ENCODE results near the gene MEI4. TPM values are rescaled to one million over a fixed set of nuclear protein-coding genes. Genes with fewer than 3 reads are reported as not detected.
"Not testable (repeated sequence)": the region's sequence is repeated elsewhere in the genome, so short reads cannot be mapped to it uniquely, and the experiment has no call there.

MEI4 gene
- total and polyA plus RNA-seq, 9 donors = 0.05 to 0.07 TPM; not detected in 7

GRCh38 chr6:77650098-77650663, 2.7 kb upstream of the MEI4 start:
- no peaks in the 10 kb centered on the region for H3K9me3 ChIP-seq
- WGBS, 3 donors = 27 to 32% (median 32%) methylated on average over 30 to 37 of the region's 37 CpGs
- TF ChIP-seq CTCF (IDR thresholded peaks at IDR 0.05) = no peak
- no peaks in the 10 kb centered on the region for H3K4me1 ChIP-seq (ENCODE audit: insufficient read depth)
- no peaks in the 10 kb centered on the region for H3K27me3 ChIP-seq
- no peaks in the 10 kb centered on the region for H3K36me3 ChIP-seq
- no peak overlapping the region for H3K27ac ChIP-seq
- H3K4me3 ChIP-seq = no peak overlapping the region
- peak in 2 of 5 donors; percentile 13 to 33 for DNase-seq
- intact Hi-C loops (cut with DNase I) = no loop called here

GRCh38 chr6:77653816-77654215, 977 bp downstream of the MEI4 start:
- Histone ChIP-seq H3K27me3 (no peaks in the 10 kb centered on the region), H3K27ac (no peak overlapping the region), H3K4me1 (ENCODE audit: insufficient read depth) (no peaks in the 10 kb centered on the region), H3K36me3 (no peaks in the 10 kb centered on the region), H3K9me3 (no peaks in the 10 kb centered on the region), H3K4me3 (no peak overlapping the region)
- intact Hi-C loops (cut with DNase I) = no loop called here
- DNase-seq = no peak
- TF ChIP-seq POLR2A (IDR thresholded peaks at IDR 0.05) = no peak
- TF ChIP-seq EP300 (IDR thresholded peaks at IDR 0.05) = no peak
- TF ChIP-seq CTCF (IDR thresholded peaks at IDR 0.05) = no peak

- H3K27me3 ChIP-seq; H3K4me1 ChIP-seq (ENCODE audit: insufficient read depth); H3K27ac ChIP-seq; intact Hi-C loops (cut with DNase I); H3K4me3 ChIP-seq; DNase-seq; H3K9me3 ChIP-seq; H3K36me3 ChIP-seq: not testable (repeated sequence)
- 86 to 94% (median 88%) methylated on average over 1 of the region's 1 CpG for WGBS, 3 donors
Measured at GRCh38 chr6:77655035-77655434, 2.2 kb downstream of the MEI4 start.

- Histone ChIP-seq H3K4me3 (no peak overlapping the region), H3K4me1 (ENCODE audit: insufficient read depth) (no peaks in the 10 kb centered on the region), H3K36me3 (no peaks in the 10 kb centered on the region), H3K9me3 (no peaks in the 10 kb centered on the region), H3K27ac (no peak overlapping the region), H3K27me3 (no peaks in the 10 kb centered on the region)
- WGBS, 3 donors = 42 to 57% (median 56%) methylated on average over 1 of the region's 1 CpG
- intact Hi-C loops (cut with DNase I) = no loop called here
- TF ChIP-seq CTCF (IDR thresholded peaks at IDR 0.05) = no peak
- no peak for TF ChIP-seq EP300 (IDR thresholded peaks at IDR 0.05)
- TF ChIP-seq POLR2A (IDR thresholded peaks at IDR 0.05) = no peak
- DNase-seq = no peak
Measured at GRCh38 chr6:77656999-77657764, 4.3 kb downstream of the MEI4 start.

- no peak overlapping the region for H3K4me3 ChIP-seq
- H3K9me3 ChIP-seq = no peaks in the 10 kb centered on the region
- WGBS, 3 donors = 80 to 92% (median 91%) methylated on average over 4 of the region's 4 CpGs
- H3K36me3 ChIP-seq = no peaks in the 10 kb centered on the region
- no peak for DNase-seq
- TF ChIP-seq EP300 (IDR thresholded peaks at IDR 0.05) (no peak), POLR2A (IDR thresholded peaks at IDR 0.05) (no peak), CTCF (IDR thresholded peaks at IDR 0.05) (no peak)
- intact Hi-C loops (cut with DNase I) = no loop called here
- no peaks in the 10 kb centered on the region for H3K4me1 ChIP-seq (ENCODE audit: insufficient read depth)
- no peaks in the 10 kb centered on the region for H3K27me3 ChIP-seq
- H3K27ac ChIP-seq = no peak overlapping the region
Measured at GRCh38 chr6:77666340-77666739, 13.5 kb downstream of the MEI4 start.

Measured in ovary (tissue), 9 donors.